Esophagus squamous epithelium (tissue), 4 donors: Measurements from ENCODE around the gene DSCAML1.

Experiments
- CTCF ChIP-seq, 6 experiments: fragments of 450-650 bp in 4 of 6; fragments of 200-600 bp in 2 of 6; sonication (generic) in 2 of 6; IDR thresholded peaks; one replicate each; pipeline ENCODE4 v1.5.1; 2016 to 2019; ENCODE audit warnings: antibody characterized with exemption in 6 of 6, mild to moderate bottlenecking in 4 of 6, moderate library complexity in 4 of 6
- POLR2A ChIP-seq, 4 donors: fragments of 450-650 bp; IDR thresholded peaks; one replicate each; pipeline ENCODE4 v1.6.1; 2017; ENCODE audit warnings: antibody characterized with exemption in 4 of 4, mild to moderate bottlenecking in 4 of 4, moderate library complexity in 3 of 4

GRCh38 chr11:117591316-117592039 is 205.5 kb downstream of the DSCAML1 start:
- no peak for TF ChIP-seq CTCF (IDR thresholded peaks at IDR 0.05)
- no peak for TF ChIP-seq POLR2A (IDR thresholded peaks at IDR 0.05)
